Liver (tissue), 9 donors: ENCODE measurements around the gene PCID2. TPM values are rescaled to one million over a fixed set of nuclear protein-coding genes. Genes with fewer than 3 reads are reported as not detected.

Source experiments
- DNase-seq: peaks from one replicate; pipeline ENCODE4 v3.0.0-alpha.2; 2017; ENCODE audit warnings: low spot score
- H3K27ac ChIP-seq, 2 donors: one replicate each; pipeline ENCODE4 v1.7.0; 2013; ENCODE audit warnings: inconsistent platforms in 2 of 2, low read length in 2 of 2, control low read depth in 1 of 2, low read depth in 1 of 2, mild to moderate bottlenecking in 1 of 2
- H3K27me3 ChIP-seq, 4 donors: one replicate each; pipeline versions ENCODE4 v1.6.1 to v1.7.0; 2013; ENCODE audit warnings: low read length in 3 of 4, inconsistent platforms in 1 of 4, mild to moderate bottlenecking in 1 of 4, moderate library complexity in 1 of 4; ENCODE audit not compliant: control insufficient read depth in 4 of 4, insufficient read depth in 4 of 4
- H3K36me3 ChIP-seq, 4 donors: one replicate each; pipeline versions ENCODE4 v1.6.1 to v1.7.0; 2013; ENCODE audit warnings: low read length in 3 of 4, mild to moderate bottlenecking in 3 of 4, low read depth in 1 of 4, moderate library complexity in 1 of 4; ENCODE audit not compliant: control insufficient read depth in 4 of 4, insufficient read depth in 3 of 4
- H3K4me1 ChIP-seq, 4 donors: one replicate each; pipeline versions ENCODE4 v1.6.1 to v1.7.0; 2013; ENCODE audit warnings: low read length in 3 of 4, mild to moderate bottlenecking in 3 of 4, moderate library complexity in 1 of 4; ENCODE audit not compliant: control insufficient read depth in 4 of 4, insufficient read depth in 4 of 4
- H3K4me3 ChIP-seq, 3 donors: one replicate each; pipeline versions ENCODE4 v1.6.1 to v1.7.0; 2013; ENCODE audit warnings: low read length in 3 of 3, control low read depth in 1 of 3, low read depth in 1 of 3, mild to moderate bottlenecking in 1 of 3
- H3K9ac ChIP-seq, 2 donors: one replicate each; pipeline ENCODE4 v1.7.0; 2013; ENCODE audit warnings: low read length in 2 of 2, mild to moderate bottlenecking in 2 of 2, moderate library complexity in 2 of 2, control low read depth in 1 of 2, low read depth in 1 of 2
- H3K9me3 ChIP-seq, 4 donors: one replicate each; pipeline versions ENCODE4 v1.6.1 to v1.7.0; 2013; ENCODE audit warnings: low read length in 3 of 4; ENCODE audit not compliant: control insufficient read depth in 4 of 4
- ATF3 ChIP-seq: IDR thresholded peaks from 2 replicates; pipeline ENCODE4 v1.6.1; 2016; ENCODE audit warnings: antibody characterized with exemption
- EGR1 ChIP-seq, 2 donors: IDR thresholded peaks; 2 replicates each; pipeline ENCODE4 v1.6.1; 2016 to 2018; ENCODE audit warnings: antibody characterized with exemption in 2 of 2, low read depth in 2 of 2
- GABPA ChIP-seq, 2 donors: IDR thresholded peaks in 1 of 2; conservative IDR thresholded peaks in 1 of 2; 2 replicates each; pipeline ENCODE4 v1.6.1; 2016; ENCODE audit warnings: antibody characterized with exemption in 2 of 2, mild to moderate bottlenecking in 1 of 2, moderate library complexity in 1 of 2
- HNF4A ChIP-seq, 2 donors: conservative IDR thresholded peaks; 2 replicates each; pipeline ENCODE4 v1.6.1; 2016; ENCODE audit warnings: antibody characterized with exemption in 2 of 2, mild to moderate bottlenecking in 2 of 2
- HNF4G ChIP-seq: IDR thresholded peaks from 2 replicates; pipeline ENCODE4 v1.6.1; 2016; ENCODE audit warnings: antibody characterized with exemption
- MAX ChIP-seq: IDR thresholded peaks from 2 replicates; pipeline ENCODE4 v1.6.1; 2016; ENCODE audit warnings: antibody characterized with exemption
- NR2F2 ChIP-seq: IDR thresholded peaks from 2 replicates; pipeline ENCODE4 v1.6.1; 2016; ENCODE audit warnings: antibody characterized with exemption
- RAD21 ChIP-seq, 2 donors: IDR thresholded peaks; 2 replicates each; pipeline ENCODE4 v1.6.1; 2016; ENCODE audit warnings: antibody characterized with exemption in 2 of 2, mild to moderate bottlenecking in 2 of 2
- RXRA ChIP-seq, 2 donors: IDR thresholded peaks; 2 replicates each; pipeline ENCODE4 v1.6.1; 2017 to 2018; ENCODE audit warnings: antibody characterized with exemption in 2 of 2, mild to moderate bottlenecking in 1 of 2
- SP1 ChIP-seq: IDR thresholded peaks from 2 replicates; pipeline ENCODE4 v1.6.1; 2018; ENCODE audit warnings: antibody characterized with exemption, mild to moderate bottlenecking
- TAF1 ChIP-seq: conservative IDR thresholded peaks from 2 replicates; pipeline ENCODE4 v1.6.1; 2016; ENCODE audit warnings: antibody characterized with exemption, mild to moderate bottlenecking
- YY1 ChIP-seq: IDR thresholded peaks from 2 replicates; pipeline ENCODE4 v1.6.1; 2016; ENCODE audit warnings: antibody characterized with exemption, mild to moderate bottlenecking
- WGBS: extraction: QIAGEN DNeasy Blood & Tissue Kit; methylation state at CpG from one replicate; pipeline ENCODE4 v1.1.7; 2013; 5-methylcytosine and 5-hydroxymethylcytosine counted together
- polyA plus RNA-seq, 2 donors: library from polyadenylated mRNA; stranded (reverse) in 1 of 2; unstranded in 1 of 2; fragments of 200-250 nt in 1 of 2; fragments of >200 nt in 1 of 2; fragmentation: Nextera tagmentation in 1 of 2; extraction: Ambion mirVana in 1 of 2; gene quantifications; one replicate each; pipeline versions ENCODE4 v1.2.1 to v1.2.3, GENCODE V29; 2013 to 2015
- total RNA-seq, 2 donors: library from RNA; depleted of rRNA; stranded (reverse); fragments of >200 nt; gene quantifications; one replicate each; pipeline ENCODE4 v1.2.3, GENCODE V29; 2014
- TF ChIP-seq, protein P1 (sequence below): fragments of 150-350 bp; IDR thresholded peaks from 2 replicates; pipeline ENCODE4 v1.5.1; 2017; ENCODE audit warnings: improper control_type of control experiment, low read depth, low read length; ENCODE audit not compliant: missing input control
- TF ChIP-seq, protein P2 (sequence below): IDR thresholded peaks from 2 replicates; pipeline ENCODE4 v1.6.1; 2016; ENCODE audit warnings: antibody characterized with exemption, mild to moderate bottlenecking
- TF ChIP-seq, protein P3 (sequence below): IDR thresholded peaks from 2 replicates; pipeline ENCODE4 v1.6.1; 2016; ENCODE audit warnings: antibody characterized with exemption
- donor health status: healthy.
- donor health status: healthy.
- donor health status: healthy.
- donor health status: healthy.
- donor health status: healthy.

The PCID2 gene
- total and polyA plus RNA-seq, 4 donors = 13.8 to 39.1 (median 22.7) TPM

DNA sequence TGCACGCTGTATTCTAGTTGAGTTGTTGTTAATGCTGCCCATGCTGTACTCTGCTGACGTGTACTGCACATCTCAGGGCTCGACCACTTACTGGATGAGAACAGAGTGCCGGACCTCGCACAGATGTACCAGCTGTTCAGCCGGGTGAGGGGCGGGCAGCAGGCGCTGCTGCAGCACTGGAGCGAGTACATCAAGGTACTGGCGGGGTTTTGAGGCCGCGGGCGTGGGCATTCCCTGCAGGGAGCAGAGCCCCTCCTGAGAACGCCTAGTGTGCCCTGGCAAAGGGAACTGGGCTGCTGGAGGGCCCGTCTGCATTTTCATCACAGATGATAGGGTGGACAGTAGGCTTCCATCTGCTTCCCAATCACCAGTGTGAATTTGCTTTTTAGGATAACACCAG, 30.9 kb upstream of the PCID2 start:
- no peak for DNase-seq
- Histone ChIP-seq H3K27ac (no peak overlapping the region), H3K27me3 (no peaks in the 10 kb centered on the region), H3K36me3 (peaks cover 7 to 60% (median 33%) of the 10 kb centered on the region in 4 donors), H3K9ac (no peak overlapping the region), H3K9me3 (no peaks in the 10 kb centered on the region), H3K4me3 (no peak overlapping the region), H3K4me1 (no peaks in the 10 kb centered on the region)
- WGBS = 96% methylated on average over 15 of the region's 15 CpGs
- TF ChIP-seq HNF4A (conservative IDR thresholded peaks at IDR 0.05) (no peak), HNF4G (no peak), EGR1 (IDR thresholded peaks at IDR 0.05; ENCODE audit: low read depth in 2 of 2) (no peak), GABPA (IDR thresholded peaks at IDR 0.05 in 1 of 2, conservative IDR thresholded peaks at IDR 0.05 in 1 of 2) (no peak), ATF3 (no peak), RXRA (IDR thresholded peaks at IDR 0.05) (no peak), SP1 (no peak), TAF1 (no peak), YY1 (no peak), NR2F2 (no peak), RAD21 (IDR thresholded peaks at IDR 0.05) (no peak)
- TF ChIP-seq, protein P1, sequence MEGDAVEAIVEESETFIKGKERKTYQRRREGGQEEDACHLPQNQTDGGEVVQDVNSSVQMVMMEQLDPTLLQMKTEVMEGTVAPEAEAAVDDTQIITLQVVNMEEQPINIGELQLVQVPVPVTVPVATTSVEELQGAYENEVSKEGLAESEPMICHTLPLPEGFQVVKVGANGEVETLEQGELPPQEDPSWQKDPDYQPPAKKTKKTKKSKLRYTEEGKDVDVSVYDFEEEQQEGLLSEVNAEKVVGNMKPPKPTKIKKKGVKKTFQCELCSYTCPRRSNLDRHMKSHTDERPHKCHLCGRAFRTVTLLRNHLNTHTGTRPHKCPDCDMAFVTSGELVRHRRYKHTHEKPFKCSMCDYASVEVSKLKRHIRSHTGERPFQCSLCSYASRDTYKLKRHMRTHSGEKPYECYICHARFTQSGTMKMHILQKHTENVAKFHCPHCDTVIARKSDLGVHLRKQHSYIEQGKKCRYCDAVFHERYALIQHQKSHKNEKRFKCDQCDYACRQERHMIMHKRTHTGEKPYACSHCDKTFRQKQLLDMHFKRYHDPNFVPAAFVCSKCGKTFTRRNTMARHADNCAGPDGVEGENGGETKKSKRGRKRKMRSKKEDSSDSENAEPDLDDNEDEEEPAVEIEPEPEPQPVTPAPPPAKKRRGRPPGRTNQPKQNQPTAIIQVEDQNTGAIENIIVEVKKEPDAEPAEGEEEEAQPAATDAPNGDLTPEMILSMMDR = no peak
- TF ChIP-seq, protein P2, sequence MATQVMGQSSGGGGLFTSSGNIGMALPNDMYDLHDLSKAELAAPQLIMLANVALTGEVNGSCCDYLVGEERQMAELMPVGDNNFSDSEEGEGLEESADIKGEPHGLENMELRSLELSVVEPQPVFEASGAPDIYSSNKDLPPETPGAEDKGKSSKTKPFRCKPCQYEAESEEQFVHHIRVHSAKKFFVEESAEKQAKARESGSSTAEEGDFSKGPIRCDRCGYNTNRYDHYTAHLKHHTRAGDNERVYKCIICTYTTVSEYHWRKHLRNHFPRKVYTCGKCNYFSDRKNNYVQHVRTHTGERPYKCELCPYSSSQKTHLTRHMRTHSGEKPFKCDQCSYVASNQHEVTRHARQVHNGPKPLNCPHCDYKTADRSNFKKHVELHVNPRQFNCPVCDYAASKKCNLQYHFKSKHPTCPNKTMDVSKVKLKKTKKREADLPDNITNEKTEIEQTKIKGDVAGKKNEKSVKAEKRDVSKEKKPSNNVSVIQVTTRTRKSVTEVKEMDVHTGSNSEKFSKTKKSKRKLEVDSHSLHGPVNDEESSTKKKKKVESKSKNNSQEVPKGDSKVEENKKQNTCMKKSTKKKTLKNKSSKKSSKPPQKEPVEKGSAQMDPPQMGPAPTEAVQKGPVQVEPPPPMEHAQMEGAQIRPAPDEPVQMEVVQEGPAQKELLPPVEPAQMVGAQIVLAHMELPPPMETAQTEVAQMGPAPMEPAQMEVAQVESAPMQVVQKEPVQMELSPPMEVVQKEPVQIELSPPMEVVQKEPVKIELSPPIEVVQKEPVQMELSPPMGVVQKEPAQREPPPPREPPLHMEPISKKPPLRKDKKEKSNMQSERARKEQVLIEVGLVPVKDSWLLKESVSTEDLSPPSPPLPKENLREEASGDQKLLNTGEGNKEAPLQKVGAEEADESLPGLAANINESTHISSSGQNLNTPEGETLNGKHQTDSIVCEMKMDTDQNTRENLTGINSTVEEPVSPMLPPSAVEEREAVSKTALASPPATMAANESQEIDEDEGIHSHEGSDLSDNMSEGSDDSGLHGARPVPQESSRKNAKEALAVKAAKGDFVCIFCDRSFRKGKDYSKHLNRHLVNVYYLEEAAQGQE = no peak

DNA sequence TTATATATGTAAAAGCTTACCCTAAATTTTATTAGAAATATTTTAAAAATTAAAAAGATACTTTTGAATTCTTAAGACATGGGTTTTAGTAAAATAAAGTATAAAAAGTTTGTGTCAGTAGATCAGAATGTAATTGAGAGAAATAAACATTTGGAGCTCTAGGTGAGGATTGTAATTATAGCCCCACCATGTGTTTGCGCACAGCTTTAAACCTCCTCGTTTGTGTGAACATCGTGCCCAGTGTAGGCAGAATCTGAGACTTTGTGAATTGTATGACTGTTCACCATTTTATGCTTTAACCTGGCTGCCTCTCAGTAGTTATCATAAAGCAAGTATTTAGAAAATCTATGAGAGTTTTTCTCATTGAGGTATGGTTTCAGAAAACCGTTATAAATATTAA, 30.1 kb upstream of the PCID2 start:
- H3K36me3 ChIP-seq = peaks cover 8 to 53% (median 28%) of the 10 kb centered on the region in 4 donors
- no peaks in the 10 kb centered on the region for H3K9me3 ChIP-seq
- no peak overlapping the region for H3K9ac ChIP-seq
- no peak overlapping the region for H3K27ac ChIP-seq
- 87% methylated on average over 4 of the region's 4 CpGs for WGBS
- no peaks in the 10 kb centered on the region for H3K27me3 ChIP-seq
- H3K4me1 ChIP-seq = no peaks in the 10 kb centered on the region
- H3K4me3 ChIP-seq = no peak overlapping the region
- TF ChIP-seq MAX (no peak), RXRA (IDR thresholded peaks at IDR 0.05) (no peak), GABPA (IDR thresholded peaks at IDR 0.05 in 1 of 2, conservative IDR thresholded peaks at IDR 0.05 in 1 of 2) (no peak)
- TF ChIP-seq, protein P3, sequence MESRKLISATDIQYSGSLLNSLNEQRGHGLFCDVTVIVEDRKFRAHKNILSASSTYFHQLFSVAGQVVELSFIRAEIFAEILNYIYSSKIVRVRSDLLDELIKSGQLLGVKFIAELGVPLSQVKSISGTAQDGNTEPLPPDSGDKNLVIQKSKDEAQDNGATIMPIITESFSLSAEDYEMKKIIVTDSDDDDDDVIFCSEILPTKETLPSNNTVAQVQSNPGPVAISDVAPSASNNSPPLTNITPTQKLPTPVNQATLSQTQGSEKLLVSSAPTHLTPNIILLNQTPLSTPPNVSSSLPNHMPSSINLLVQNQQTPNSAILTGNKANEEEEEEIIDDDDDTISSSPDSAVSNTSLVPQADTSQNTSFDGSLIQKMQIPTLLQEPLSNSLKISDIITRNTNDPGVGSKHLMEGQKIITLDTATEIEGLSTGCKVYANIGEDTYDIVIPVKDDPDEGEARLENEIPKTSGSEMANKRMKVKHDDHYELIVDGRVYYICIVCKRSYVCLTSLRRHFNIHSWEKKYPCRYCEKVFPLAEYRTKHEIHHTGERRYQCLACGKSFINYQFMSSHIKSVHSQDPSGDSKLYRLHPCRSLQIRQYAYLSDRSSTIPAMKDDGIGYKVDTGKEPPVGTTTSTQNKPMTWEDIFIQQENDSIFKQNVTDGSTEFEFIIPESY = no peak
- DNase-seq = no peak
